NCI-H1436 treated with DMSO at 0.1 percent for 48 hours (cell line): ENCODE measurements around the gene CHID1.

Source experiments
- DNase-seq: peaks from one replicate; lab custom pipeline; 2025; lab: John Stamatoyannopoulos, UW

The CHID1 gene

DNA sequence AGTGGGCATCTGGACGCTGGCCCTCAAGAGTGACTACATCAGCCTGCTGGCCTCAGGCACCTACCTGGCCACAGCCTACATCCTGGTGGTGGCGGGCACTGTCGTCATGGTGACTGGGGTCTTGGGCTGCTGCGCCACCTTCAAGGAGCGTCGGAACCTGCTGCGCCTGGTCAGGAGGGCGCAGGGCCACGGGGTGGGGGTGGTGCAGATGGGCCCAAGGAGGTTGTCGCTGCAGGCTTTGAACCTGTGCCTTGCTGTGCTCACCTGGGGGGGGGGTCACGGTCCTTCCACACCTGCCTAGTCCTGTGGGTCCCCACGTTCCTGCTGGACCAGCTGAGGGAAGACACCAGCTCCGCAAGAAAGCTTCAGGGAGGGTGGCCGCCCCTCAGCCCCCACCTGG lies 74.3 kb downstream of the CHID1 start:
- no peak for DNase-seq

- no peak for DNase-seq
Measured at GRCh38 chr11:834371-835316, 76.0 kb downstream of the CHID1 start.

DNA sequence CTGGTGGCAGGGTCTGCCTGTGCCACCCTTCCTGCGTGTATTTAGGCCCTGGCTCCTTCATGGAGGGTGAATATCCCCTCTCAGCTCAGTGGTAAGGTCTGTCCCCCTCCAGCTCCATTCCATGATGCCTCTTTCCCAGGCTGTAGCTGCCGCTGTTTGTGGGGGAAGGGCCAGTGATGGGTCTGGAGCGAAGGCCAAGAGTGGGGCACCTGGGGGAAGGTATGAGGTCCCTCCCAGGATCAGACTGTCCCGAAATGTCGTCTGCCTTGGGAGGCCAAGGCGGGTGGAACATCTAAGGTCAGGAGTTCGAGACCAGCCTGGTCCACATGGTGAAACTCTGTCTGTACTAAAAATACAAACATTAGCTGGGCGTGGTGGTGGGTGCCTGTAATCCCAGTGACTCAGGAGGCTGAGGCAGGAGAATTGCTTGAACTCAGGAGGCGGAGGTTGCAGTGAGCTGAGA lies 76.7 kb downstream of the CHID1 start:
- DNase-seq = no peak

DNA sequence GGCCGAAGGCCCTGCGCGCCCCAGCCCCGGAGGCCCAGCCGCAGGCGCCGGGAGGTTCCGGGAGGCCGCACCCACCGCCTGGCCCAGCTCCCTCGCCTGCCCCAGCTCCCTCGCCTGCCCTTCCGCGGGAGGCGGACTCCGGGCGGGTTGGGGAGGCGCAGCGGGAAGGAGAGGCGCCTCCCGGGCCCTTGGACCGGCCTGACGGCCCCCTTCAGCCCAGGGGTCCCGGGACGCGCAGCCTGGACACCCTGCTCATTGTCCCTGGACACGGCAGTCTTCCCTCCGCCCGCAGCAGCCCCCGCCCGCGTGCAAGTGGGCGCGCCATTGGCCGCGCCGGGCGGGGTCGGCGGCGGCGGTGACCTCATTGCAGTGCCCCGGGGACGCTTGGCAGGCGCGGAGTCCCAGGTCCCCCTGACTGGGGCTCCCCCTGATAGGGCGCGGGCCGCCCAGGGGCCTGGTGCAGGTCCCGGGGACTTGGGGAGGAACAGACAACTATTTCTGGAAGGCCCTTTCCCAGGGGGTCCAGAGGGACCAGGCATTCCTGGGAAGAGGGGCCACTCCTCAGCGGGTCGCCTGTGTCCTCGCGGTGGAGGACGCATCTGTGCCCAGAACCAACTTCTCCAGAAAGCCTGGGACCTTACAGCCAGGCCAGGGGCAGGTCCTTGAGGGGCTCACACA lies 77.4 kb downstream of the CHID1 start:
- DNase-seq = no peak

GRCh38 chr11:832529-833113 lies 78.0 kb downstream of the CHID1 start, which contains the start of gene CD151:
Gene CD151, plus strand, starts transcription at chr11:832952. Its CDS starts 3,118 bp downstream, at chr11:836070.
- DNase-seq = no peak

DNA sequence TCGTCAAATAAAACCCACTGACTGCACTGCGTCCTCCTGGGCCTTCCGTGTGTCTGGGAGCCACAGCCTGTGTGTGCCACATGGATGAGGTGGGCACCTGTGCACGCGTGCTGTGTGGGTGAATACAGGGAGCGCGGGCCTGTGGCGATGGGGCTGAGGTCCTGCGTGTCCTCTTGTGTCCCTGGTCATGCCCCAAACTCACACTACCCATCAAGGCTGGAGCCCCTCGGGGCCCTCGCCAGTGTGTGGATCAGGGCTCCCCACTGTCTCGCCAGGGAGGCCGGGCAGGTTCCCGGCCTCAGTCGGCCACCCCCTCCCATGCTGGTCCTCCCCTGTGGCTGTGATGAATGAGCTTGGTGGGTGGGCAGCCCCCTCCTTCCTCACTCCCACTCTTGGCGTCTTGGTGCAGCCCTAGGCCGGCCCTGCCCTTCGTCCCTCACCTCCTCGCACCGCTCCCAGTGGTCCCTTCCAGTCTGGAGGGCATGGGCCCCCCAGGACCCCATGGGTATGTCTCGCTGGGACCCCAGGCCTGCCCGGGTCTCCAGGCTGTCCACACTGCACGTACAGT lies 78.6 kb downstream of the CHID1 start:
- no peak for DNase-seq

DNA sequence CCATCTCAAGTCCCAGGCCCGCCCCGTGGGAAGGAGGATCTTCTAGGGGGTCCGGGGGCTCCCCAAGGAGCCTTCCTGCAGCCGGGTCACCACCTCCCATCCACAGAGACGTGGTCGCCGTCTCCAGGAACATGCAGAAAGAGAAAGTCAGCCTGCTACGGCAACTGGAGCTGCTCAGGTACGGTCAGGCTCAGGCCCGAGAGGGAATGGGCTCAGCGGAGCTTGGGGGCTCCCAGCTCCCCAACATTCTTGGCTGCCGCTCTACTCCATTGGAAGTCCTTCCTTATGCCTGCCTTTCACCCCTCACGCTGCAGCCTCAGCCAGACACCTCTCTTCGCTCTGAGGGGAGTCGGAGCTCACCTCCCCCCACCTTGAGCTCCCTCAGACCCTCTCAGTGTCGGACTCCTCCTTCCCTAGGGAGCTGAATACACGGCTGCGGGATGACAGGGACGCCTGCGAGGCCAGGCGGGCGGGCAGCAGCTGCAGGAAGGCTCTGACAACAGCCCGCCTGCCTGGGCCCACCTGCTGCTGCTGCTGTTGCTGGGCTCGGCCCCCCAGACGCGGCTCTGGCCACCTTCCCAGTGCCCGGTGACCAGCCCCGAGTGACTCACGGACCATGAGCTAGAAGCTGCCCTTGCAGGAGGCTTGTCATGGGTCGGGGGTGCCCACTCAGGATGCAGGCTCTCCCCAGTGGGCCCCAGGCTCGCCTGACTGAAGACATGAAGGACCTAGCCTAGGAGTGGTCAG lies 79.3 kb downstream of the CHID1 start:
- no peak for DNase-seq

GRCh38 chr11:830295-831117 lies 80.1 kb downstream of the CHID1 start:
- no peak for DNase-seq

DNA sequence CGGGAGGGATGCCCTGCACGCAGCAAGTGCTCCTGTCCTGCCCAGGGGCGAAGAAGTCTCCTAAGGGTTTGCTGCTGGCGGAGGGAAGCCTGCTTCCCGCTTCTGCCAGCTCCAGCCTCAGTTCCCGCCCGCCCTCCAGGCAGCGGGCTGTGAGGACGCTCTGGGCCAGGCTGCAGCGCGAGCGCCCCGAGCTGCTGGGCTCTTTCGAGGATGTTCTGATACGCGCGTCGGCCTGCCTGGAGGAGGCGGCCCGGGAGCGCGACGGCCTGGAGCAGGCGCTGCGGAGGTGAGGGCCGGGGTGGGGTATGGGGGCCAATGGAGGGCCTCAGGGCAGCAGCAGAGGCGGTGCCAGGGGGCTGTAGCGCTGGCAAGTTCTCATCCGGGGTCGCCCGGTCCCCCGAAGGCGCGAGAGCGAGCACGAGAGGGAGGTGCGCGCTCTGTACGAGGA lies 80.7 kb downstream of the CHID1 start:
- DNase-seq = no peak

DNA sequence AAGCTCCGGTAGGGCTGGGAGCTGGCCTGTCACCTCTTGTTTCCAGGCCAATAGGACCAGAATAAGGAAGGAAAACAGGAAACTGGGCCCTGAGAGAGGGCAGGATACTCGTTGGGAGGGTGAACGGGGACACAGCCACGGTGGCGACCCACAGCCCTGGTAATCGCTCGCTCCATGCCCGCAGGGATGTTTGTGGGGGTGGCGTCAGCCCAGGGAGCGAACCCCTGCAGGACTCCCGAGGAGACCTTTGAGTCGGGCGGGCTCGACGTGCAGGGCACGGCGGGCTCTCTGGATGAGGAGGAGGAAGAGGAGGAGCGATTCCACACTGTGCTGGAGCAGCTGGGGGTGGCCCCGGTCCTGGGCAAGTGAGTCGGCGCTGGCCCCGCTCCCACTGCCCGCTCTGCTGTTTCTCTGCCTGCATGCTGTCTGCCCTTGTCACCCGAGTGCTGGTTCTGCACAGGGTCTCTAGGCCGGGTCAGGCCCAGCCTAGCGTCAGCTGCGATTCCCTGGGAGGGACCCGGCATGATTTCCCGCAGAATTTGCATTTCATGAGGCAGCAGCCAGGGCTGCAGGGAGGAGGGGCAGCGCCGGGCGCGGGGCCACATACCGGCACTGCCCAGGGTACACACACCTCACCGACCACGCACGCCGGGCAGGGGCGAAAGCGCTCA lies 81.3 kb downstream of the CHID1 start:
- DNase-seq = no peak

GRCh38 chr11:828506-829175 lies 82.0 kb downstream of the CHID1 start:
- DNase-seq = no peak

DNA sequence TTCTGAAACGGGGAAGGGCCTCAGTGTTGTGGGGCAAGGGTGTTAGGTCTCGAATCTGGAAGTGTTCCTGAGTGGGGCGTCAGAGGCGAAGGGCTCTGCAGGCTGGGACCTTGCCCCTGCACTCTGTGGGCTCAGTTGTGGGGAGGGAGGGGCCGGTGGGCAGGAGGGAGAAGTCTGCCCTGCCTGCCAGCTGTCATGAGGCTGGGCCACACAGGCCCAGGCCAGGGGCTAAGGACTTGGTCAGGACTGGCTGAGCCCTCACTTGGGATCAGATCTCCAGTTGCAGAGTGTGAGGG lies 82.8 kb downstream of the CHID1 start, which contains the start of gene CRACR2B:
CRACR2B (plus strand) TSS at position 23 of the 296 bp plus-strand sequence. CDS start 689 bp downstream, outside the sequence.
- no peak for DNase-seq

DNA sequence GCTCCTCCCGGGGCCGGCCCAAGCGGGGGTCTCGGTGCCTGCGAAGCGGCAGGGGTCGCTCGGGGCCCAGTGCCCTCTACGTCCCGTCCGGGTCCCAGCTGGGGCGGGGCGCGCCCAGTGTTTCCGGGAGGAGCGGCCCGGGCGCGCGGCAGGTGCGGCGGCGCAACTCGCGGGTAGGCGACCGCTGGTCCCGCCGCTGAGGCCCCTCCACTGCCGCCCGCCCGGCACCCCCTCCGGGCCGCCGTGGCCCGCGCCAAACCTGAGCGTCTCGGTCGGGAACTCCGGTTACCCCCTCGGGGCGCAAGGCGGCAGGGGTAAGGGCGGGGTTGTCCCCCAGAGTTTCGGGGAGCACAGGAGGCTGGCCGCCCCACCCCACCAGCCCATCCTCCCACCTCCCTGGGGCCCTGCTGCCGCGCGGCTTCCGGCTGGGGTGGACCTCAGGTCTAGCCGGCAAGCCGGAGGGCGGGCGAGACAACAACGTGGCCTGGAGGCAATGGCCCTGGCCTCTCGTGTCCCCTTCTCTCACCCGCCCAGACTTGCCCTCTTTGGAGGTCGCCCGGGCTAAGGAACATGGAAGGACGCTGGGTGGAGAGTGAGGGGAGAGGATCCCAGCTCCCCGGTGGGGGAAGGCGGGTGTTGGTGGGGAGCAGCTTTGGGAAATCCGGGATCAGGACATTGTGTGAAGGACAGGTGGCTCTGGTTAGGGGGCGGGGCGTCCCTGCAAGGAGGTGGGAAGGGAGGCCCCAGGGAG lies 83.3 kb downstream of the CHID1 start:
- no peak for DNase-seq

DNA sequence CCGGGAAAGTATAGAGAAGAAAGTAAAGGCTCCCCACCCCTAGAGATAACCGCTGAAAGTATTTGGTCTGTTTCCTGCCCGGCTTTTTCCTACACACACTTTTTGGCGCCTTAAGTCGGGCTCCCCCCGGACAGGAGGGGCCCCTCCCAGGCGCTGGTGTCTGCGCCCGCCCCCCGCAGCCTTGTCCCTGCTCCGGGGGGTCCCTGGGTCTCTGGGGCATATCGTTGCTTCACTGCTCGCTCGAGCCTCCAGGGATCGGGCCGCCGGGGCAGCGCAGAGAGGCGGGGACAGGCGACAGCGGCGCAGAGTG lies 83.8 kb downstream of the CHID1 start:
- DNase-seq = no peak

GRCh38 chr11:826227-826621 lies 84.4 kb downstream of the CHID1 start:
- DNase-seq = no peak

GRCh38 chr11:825366-826226 lies 85.0 kb downstream of the CHID1 start:
- no peak for DNase-seq

GRCh38 chr11:824942-825341 lies 85.7 kb downstream of the CHID1 start:
- DNase-seq = no peak

- no peak for DNase-seq
Measured at GRCh38 chr11:824292-824880, 86.2 kb downstream of the CHID1 start.
